IMR-90 (cell line): ENCODE data around the gene PARP11. TPM values are rescaled to one million over a fixed set of nuclear protein-coding genes. Genes with fewer than 3 reads are reported as not detected.

ENCODE experiments used
- ATAC-seq: fragments of 200-7000 bp; cut with Tn5 transposase; 2 replicates; pipeline ENCODE4 v1.9.1; 2020; ENCODE audit warnings: low read depth, mild to moderate bottlenecking, moderate library complexity
- BruUV-seq: library from RNA; stranded (reverse); fragments of 400-500 nt; replicated peaks from 2 replicates; lab custom pipeline; 2021; lab: Mats Ljungman, UMichigan
- CTCF ChIA-PET: fragments of 300-600 bp; formaldehyde crosslinking; extraction: SDS; loops from one replicate; lab custom pipeline; 2021; ENCODE audit warnings: antibody characterized with exemption; lab: Yijun Ruan, JAX
- POLR2A ChIA-PET: fragments of 300-600 bp; sonication (Branson Sonifier 250); formaldehyde crosslinking; loops from one replicate; lab custom pipeline; 2022; ENCODE audit warnings: antibody characterized with exemption; ENCODE audit not compliant: unreplicated experiment; lab: Charles Lee
- DNase-seq: peaks from one replicate; pipeline ENCODE4 v3.0.0; 2013
- H2AFZ ChIP-seq: replicated peaks from 2 replicates; pipeline ENCODE3; 2013; ENCODE audit warnings: low read length, mild to moderate bottlenecking; ENCODE audit not compliant: poor library complexity
- H2AK5ac ChIP-seq: 2 replicates; pipeline ENCODE4 v1.6.1; 2013; ENCODE audit warnings: low read depth, low read length, inconsistent platforms
- H2AK9ac ChIP-seq: replicated peaks from 2 replicates; pipeline ENCODE3; 2013; ENCODE audit warnings: mild to moderate bottlenecking, low read depth, low read length, moderate library complexity; ENCODE audit not compliant: poor library complexity
- H2BK120ac ChIP-seq: 2 replicates; pipeline ENCODE4 v1.6.1; 2013; ENCODE audit warnings: low read depth, low read length, inconsistent platforms
- H2BK15ac ChIP-seq: 3 replicates; pipeline ENCODE4 v1.6.1; 2013; ENCODE audit warnings: low read depth, low read length, inconsistent platforms
- H2BK20ac ChIP-seq: 2 replicates; pipeline ENCODE4 v1.6.1; 2013; ENCODE audit warnings: low read depth, mild to moderate bottlenecking, inconsistent platforms, low read length, moderate library complexity
- H2BK5ac ChIP-seq: 2 replicates; pipeline ENCODE4 v1.6.1; 2013; ENCODE audit warnings: mild to moderate bottlenecking, low read depth, low read length, inconsistent platforms; ENCODE audit not compliant: poor library complexity, severe bottlenecking
- H3K14ac ChIP-seq: replicated peaks from 2 replicates; pipeline ENCODE4 v1.6.1; 2013; ENCODE audit warnings: low read depth, low read length, inconsistent platforms
- H3K18ac ChIP-seq: 2 replicates; pipeline ENCODE4 v1.6.1; 2013; ENCODE audit warnings: low read depth, low read length, control low read depth
- H3K23ac ChIP-seq: 2 replicates; pipeline ENCODE4 v1.6.1; 2013; ENCODE audit warnings: low read depth, low read length, inconsistent platforms
- H3K27ac ChIP-seq: 2 replicates; pipeline ENCODE4 v1.5.1; 2013; ENCODE audit warnings: mild to moderate bottlenecking, control low read depth, low read length; ENCODE audit not compliant: insufficient read depth
- H3K27me3 ChIP-seq: 2 replicates; pipeline ENCODE4 v1.6.1; 2013; ENCODE audit warnings: low read length; ENCODE audit not compliant: control insufficient read depth, insufficient read depth
- H3K36me3 ChIP-seq: 2 replicates; pipeline ENCODE4 v1.6.1; 2013; ENCODE audit warnings: low read length, mixed read lengths; ENCODE audit not compliant: control insufficient read depth, insufficient read depth
- H3K4ac ChIP-seq: 2 replicates; pipeline ENCODE4 v1.6.1; 2013; ENCODE audit warnings: low read depth, low read length, inconsistent platforms
- H3K4me1 ChIP-seq: 2 replicates; pipeline ENCODE4 v1.6.1; 2013; ENCODE audit warnings: low read length, mixed read lengths; ENCODE audit not compliant: control insufficient read depth, insufficient read depth
- H3K4me2 ChIP-seq: 2 replicates; pipeline ENCODE4 v1.6.1; 2013; ENCODE audit warnings: low read depth, mild to moderate bottlenecking, control low read depth, low read length, moderate library complexity
- H3K4me3 ChIP-seq: 2 replicates; pipeline ENCODE4 v1.5.1; 2013; ENCODE audit warnings: low read depth, mild to moderate bottlenecking, control low read depth, low read length, moderate library complexity; ENCODE audit not compliant: insufficient read depth
- H3K56ac ChIP-seq: 2 replicates; pipeline ENCODE4 v1.6.1; 2013; ENCODE audit warnings: low read length, inconsistent platforms; ENCODE audit not compliant: insufficient read depth; ENCODE audit errors: extremely low read depth
- H3K79me1 ChIP-seq, 2 experiments: 2 replicates each; pipeline ENCODE4 v1.6.1; 2013; ENCODE audit warnings: low read length in 2 of 2, inconsistent platforms in 1 of 2, low read depth in 1 of 2
- H3K9ac ChIP-seq: 2 replicates; pipeline ENCODE4 v1.6.1; 2013; ENCODE audit warnings: low read depth, low read length, control low read depth
- H3K9me1 ChIP-seq: 2 replicates; pipeline ENCODE4 v1.6.1; 2013; ENCODE audit warnings: low read length, inconsistent platforms; ENCODE audit not compliant: insufficient read depth
- H3K9me3 ChIP-seq: 2 replicates; pipeline ENCODE4 v1.6.1; 2013; ENCODE audit warnings: low read length; ENCODE audit not compliant: control insufficient read depth, insufficient read depth
- H4K20me1 ChIP-seq: 2 replicates; pipeline ENCODE4 v1.6.1; 2013; ENCODE audit warnings: low read length, inconsistent platforms; ENCODE audit not compliant: insufficient read depth
- H4K5ac ChIP-seq: 2 replicates; pipeline ENCODE4 v1.6.1; 2013; ENCODE audit warnings: mild to moderate bottlenecking, low read depth, low read length, control low read depth
- H4K8ac ChIP-seq, 2 experiments: 2 replicates each; pipeline ENCODE4 v1.6.1; 2013; ENCODE audit warnings: low read depth in 2 of 2, low read length in 2 of 2, control low read depth in 1 of 2, inconsistent platforms in 1 of 2
- H4K91ac ChIP-seq: 2 replicates; pipeline ENCODE4 v1.6.1; 2013; ENCODE audit warnings: low read depth, low read length, inconsistent platforms; ENCODE audit not compliant: insufficient read depth
- BHLHE40 ChIP-seq: fragments of 150-350 bp; IDR thresholded peaks from 2 replicates; pipeline ENCODE4 v1.6.1; 2016; ENCODE audit warnings: mild to moderate bottlenecking, low read depth, low read length
- CEBPB ChIP-seq: IDR thresholded peaks from 2 replicates; pipeline ENCODE4 v1.6.1; 2012; ENCODE audit warnings: low read depth, low read length, improper control_type of control experiment
- CHD1 ChIP-seq: IDR thresholded peaks from 2 replicates; pipeline ENCODE4 v1.6.1; 2012; ENCODE audit warnings: low read depth, low read length, improper control_type of control experiment
- CTCF ChIP-seq: conservative IDR thresholded peaks from 2 replicates; pipeline ENCODE4 v1.5.1; 2012; ENCODE audit warnings: mild to moderate bottlenecking, low read depth, low read length, improper control_type of control experiment
- ELK1 ChIP-seq: fragments of 150-350 bp; IDR thresholded peaks from 2 replicates; pipeline ENCODE4 v1.6.1; 2016; ENCODE audit warnings: low read depth, mild to moderate bottlenecking, low read length, moderate library complexity, borderline replicate concordance
- FOS ChIP-seq: fragments of 150-350 bp; IDR thresholded peaks from 2 replicates; pipeline ENCODE4 v1.6.1; 2016; ENCODE audit warnings: low read depth, low read length
- MAFK ChIP-seq: IDR thresholded peaks from 2 replicates; pipeline ENCODE4 v1.6.1; 2012; ENCODE audit warnings: low read depth, low read length, improper control_type of control experiment
- MAZ ChIP-seq: IDR thresholded peaks from 2 replicates; pipeline ENCODE4 v1.6.1; 2012; ENCODE audit warnings: low read depth, mild to moderate bottlenecking, low read length, improper control_type of control experiment, moderate library complexity, borderline replicate concordance
- MXI1 ChIP-seq: IDR thresholded peaks from 2 replicates; pipeline ENCODE4 v1.6.1; 2012; ENCODE audit warnings: low read depth, mild to moderate bottlenecking, low read length, moderate library complexity, borderline replicate concordance
- NFE2L2 ChIP-seq: fragments of 150-350 bp; IDR thresholded peaks from 2 replicates; pipeline ENCODE4 v1.6.1; 2016; ENCODE audit warnings: low read depth, mild to moderate bottlenecking, low read length
- POLR2A ChIP-seq: IDR thresholded peaks from 2 replicates; pipeline ENCODE4 v1.6.1; 2012; ENCODE audit warnings: mild to moderate bottlenecking, low read depth, low read length
- RAD21 ChIP-seq: IDR thresholded peaks from 2 replicates; pipeline ENCODE4 v1.6.1; 2012; ENCODE audit warnings: low read length, improper control_type of control experiment
- RCOR1 ChIP-seq: IDR thresholded peaks from 2 replicates; pipeline ENCODE4 v1.6.1; 2012; ENCODE audit warnings: mild to moderate bottlenecking, low read length, improper control_type of control experiment; ENCODE audit not compliant: insufficient replicate concordance
- RFX5 ChIP-seq: IDR thresholded peaks from 2 replicates; pipeline ENCODE4 v1.8.0; 2012; ENCODE audit warnings: low read depth, mild to moderate bottlenecking, low read length, moderate library complexity
- SMC3 ChIP-seq: fragments of 150-350 bp; IDR thresholded peaks from 2 replicates; pipeline ENCODE4 v1.6.1; 2016; ENCODE audit warnings: low read depth, mild to moderate bottlenecking, antibody characterized with exemption, low read length, moderate library complexity
- USF2 ChIP-seq: fragments of 150-350 bp; IDR thresholded peaks from 2 replicates; pipeline ENCODE4 v1.6.1; 2017; ENCODE audit warnings: mild to moderate bottlenecking, antibody characterized with exemption, low read length, low read depth
- WGBS, 2 experiments: methylation state at CpG; one replicate each; pipeline versions ENCODE4 v1.1.5 to v1.1.7; 2013; ENCODE audit warnings: missing lambda C conversion rate in 2 of 2; ENCODE audit not compliant: insufficient read length in 1 of 2; ENCODE audit errors: extremely low coverage in 2 of 2; 5-methylcytosine and 5-hydroxymethylcytosine counted together
- dilution Hi-C: fragments of 300-500 bp; cut with HindIII; formaldehyde crosslinking; loops from one replicate; pipeline ENCODE4 v1.14.3; 2018; ENCODE audit warnings: low sequenced_read_pairs; ENCODE audit not compliant: unreplicated experiment
- in situ Hi-C: fragments of 300-500 bp; cut with MboI; formaldehyde crosslinking; loops from 3 replicates; pipeline ENCODE4 v1.14.3; 2019; ENCODE audit warnings: low sequenced_read_pairs, inconsistent platforms, mixed read lengths
- intact Hi-C: fragments of 100-400 bp; cut with micrococcal nuclease; formaldehyde crosslinking; loops from 2 replicates; pipeline ENCODE4 v1.10.0; 2022
- polyA plus RNA-seq, 3 experiments: library from polyadenylated mRNA; depleted of rRNA; stranded (reverse); fragments of >200 nt; gene quantifications; 2 replicates each; pipeline ENCODE4 v1.2.3, GENCODE V29; 2012; ENCODE audit warnings: low replicate concordance in 1 of 3
- total RNA-seq: library from RNA; depleted of rRNA; stranded (reverse); fragments of >200 nt; gene quantifications from 2 replicates; pipeline ENCODE4 v1.2.3, GENCODE V29; 2012

PARP11 gene
- total and polyA plus RNA-seq, 2 of the 4 experiments (the other 2 are of a cell fraction), result 1.8 to 3.0 TPM

GRCh38 chr12:3792623-3793288, 80.4 kb downstream of the PARP11 start:
- DNase-seq (no peak), ATAC-seq (no peak)
- H3K4ac ChIP-seq, result no peak overlapping the region
- no peak overlapping the region for H2BK5ac ChIP-seq
- no peak overlapping the region for H2AK5ac ChIP-seq
- no peak overlapping the region for H4K8ac ChIP-seq
- ChIA-PET CTCF (interaction anchor here (1.2 kb wide), 1 partner anchor 11 kb away, joined by 3 read pairs; no protein-coding TSS in a partner anchor), POLR2A (no interaction called here)
- H3K79me1 ChIP-seq, result no peaks in the 10 kb centered on the region
- in situ Hi-C loops (loop anchor here (10.0 kb wide), 1 partner anchor 478 kb away; no protein-coding TSS in a partner anchor), intact Hi-C loops (no loop called here), dilution Hi-C loops (no loop called here)
- no peak overlapping the region for H3K27ac ChIP-seq
- no peak overlapping the region for H3K4me2 ChIP-seq
- H3K27me3 ChIP-seq, result peaks cover 5% of the 10 kb centered on the region; the same call in 1 of the 2 replicates
- no peak overlapping the region for H2BK15ac ChIP-seq
- H4K20me1 ChIP-seq, result no peaks in the 10 kb centered on the region
- no peak overlapping the region for H3K4me3 ChIP-seq
- no peaks in the 10 kb centered on the region for H3K4me1 ChIP-seq
- H2BK120ac ChIP-seq, result no peak overlapping the region
- BruUV-seq, result no TSS peak
- H3K36me3 ChIP-seq, result no peaks in the 10 kb centered on the region
- WGBS, 2 experiments, result 86% methylated on average over 1 of the region's 10 CpGs; no CpG with 5 or more reads in 1 of the 2 experiments
- H3K18ac ChIP-seq, result no peak overlapping the region
- H2AK9ac ChIP-seq, result no peak overlapping the region
- no peak overlapping the region for H2AFZ ChIP-seq
- no peaks in the 10 kb centered on the region for H3K9me3 ChIP-seq
- H3K14ac ChIP-seq, result no peak overlapping the region
- H2BK20ac ChIP-seq, result no peak overlapping the region
- H4K5ac ChIP-seq, result no peak overlapping the region
- H3K9ac ChIP-seq, result no peak overlapping the region
- H4K91ac ChIP-seq, result no peak overlapping the region
- H3K9me1 ChIP-seq, result no peaks in the 10 kb centered on the region
- H3K23ac ChIP-seq, result no peak overlapping the region
- TF ChIP-seq BHLHE40 (no peak), POLR2A (no peak), USF2 (no peak), CEBPB (no peak), FOS (no peak), SMC3 (no peak), MAZ (no peak), RCOR1 (no peak), MAFK (no peak), ELK1 (no peak), RAD21 (no peak), NFE2L2 (no peak), MXI1 (no peak), RFX5 (no peak), CTCF (no peak), CHD1 (no peak)
- no peak overlapping the region for H3K56ac ChIP-seq
